OCI-M2 (cell line): ENCODE measurements around the gene YES1.

ENCODE experiments used
- DNase-seq: peaks from one replicate; lab custom pipeline; 2025; ENCODE audit not compliant: unreplicated experiment; lab: John Stamatoyannopoulos, UW

YES1 gene

GRCh38 chr18:811892-812375 lies at the start of gene YES1:
Gene YES1 (minus strand): TSS chr18:812242. CDS start chr18:756827, 55,415 bp downstream.
- DNase-seq, result no peak

DNA sequence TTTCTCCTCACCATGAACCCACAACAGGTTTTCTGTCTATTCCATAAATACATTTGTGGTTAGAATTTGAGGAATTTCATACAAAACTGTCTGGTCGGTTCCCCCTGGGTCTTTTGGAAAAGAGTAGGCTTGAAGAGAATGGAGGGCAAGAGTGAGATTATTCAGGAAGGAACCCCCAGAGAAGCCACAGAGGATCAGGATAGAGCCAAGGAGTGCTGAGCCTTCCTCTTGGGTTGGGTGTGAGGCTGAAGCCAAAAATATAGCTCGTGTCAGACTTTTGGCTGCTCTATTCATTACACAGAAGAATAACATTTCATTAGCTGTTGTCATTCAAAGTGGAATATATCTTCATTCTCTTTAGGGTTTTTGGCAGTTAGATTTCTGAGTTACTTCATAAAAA lies 45.9 kb upstream of the YES1 start:
- no peak for DNase-seq

- no peak for DNase-seq
These were observed 41.4 kb upstream of the YES1 start for GRCh38 chr18:853471-853870.

DNA sequence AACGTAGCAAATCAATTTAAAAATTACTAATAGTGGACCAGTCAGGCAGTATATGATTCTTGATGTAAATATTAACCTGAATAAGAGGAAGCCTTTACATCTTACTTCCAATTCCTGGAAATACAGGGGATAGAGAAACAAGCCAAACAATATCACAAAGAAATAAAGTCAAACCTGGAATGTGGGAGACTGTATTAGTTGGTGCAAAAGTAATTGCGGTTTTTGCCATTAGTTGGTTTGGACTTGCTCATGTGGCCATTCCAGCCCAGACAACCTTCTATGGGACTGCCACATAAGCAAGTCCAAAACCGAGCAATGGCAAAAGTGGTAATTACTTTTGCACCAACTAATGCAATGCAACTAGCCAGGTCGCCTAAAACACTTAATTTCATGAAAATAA lies 38.9 kb upstream of the YES1 start:
- no peak for DNase-seq

DNA sequence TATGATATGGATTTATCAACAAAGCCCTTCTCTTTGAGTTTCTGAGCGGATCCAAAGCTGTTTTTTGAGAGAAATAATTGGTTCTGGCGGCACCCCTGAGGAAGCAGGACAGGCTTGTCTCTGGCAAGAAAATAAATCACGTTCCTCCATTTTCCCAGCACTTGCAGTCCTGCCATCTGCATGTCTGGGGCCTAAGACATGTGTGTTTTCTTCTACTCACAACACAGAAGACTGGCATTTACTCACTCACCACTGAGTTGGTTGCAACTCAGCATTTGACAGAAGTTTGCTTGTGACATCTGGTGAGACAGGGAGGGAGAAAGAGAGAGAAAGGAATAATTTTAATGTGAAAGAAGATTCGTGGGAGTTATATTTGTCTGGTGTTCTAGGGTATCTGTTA lies 37.0 kb upstream of the YES1 start:
- no peak for DNase-seq

DNA sequence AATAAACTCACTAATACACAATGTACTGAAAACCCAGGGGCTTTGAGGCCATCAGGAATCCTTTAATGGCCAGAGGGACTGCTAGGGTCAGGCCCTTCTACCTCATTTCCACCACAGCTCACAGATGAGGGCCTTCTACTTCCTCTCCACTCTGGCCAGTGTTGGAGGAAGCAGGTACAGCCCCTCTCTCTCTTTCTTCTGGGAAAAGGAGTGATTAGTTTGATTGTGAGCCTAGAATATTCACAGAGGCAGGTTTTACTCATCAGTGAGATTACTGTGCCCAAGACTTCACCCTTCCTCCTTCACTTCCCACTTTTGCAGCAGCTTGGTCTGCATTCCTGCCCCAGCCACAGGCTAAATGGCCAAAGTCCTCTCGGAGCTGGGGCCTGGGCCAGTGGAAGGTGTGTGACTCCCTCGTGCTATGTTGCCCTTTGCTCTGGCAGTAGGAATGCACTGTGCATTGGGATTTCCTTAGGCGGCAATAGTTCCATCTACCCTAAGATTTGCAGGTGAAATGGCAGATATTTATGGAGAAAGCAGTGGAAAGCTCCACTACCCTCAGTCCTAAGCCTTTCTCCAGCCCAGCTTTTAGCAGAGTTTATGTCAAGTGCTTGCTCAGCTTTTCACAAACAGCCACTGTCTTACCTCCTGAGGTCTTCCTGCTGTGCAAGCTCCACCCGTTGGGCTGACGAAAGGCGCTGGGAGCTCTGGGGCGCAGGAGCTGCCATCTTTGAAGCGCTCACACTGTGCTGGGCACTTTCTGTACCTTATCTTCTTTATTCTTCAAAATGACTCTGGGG lies 36.2 kb upstream of the YES1 start:
- no peak for DNase-seq

- no peak for DNase-seq
These were observed 33.2 kb upstream of the YES1 start for GRCh38 chr18:845152-845819.

DNA sequence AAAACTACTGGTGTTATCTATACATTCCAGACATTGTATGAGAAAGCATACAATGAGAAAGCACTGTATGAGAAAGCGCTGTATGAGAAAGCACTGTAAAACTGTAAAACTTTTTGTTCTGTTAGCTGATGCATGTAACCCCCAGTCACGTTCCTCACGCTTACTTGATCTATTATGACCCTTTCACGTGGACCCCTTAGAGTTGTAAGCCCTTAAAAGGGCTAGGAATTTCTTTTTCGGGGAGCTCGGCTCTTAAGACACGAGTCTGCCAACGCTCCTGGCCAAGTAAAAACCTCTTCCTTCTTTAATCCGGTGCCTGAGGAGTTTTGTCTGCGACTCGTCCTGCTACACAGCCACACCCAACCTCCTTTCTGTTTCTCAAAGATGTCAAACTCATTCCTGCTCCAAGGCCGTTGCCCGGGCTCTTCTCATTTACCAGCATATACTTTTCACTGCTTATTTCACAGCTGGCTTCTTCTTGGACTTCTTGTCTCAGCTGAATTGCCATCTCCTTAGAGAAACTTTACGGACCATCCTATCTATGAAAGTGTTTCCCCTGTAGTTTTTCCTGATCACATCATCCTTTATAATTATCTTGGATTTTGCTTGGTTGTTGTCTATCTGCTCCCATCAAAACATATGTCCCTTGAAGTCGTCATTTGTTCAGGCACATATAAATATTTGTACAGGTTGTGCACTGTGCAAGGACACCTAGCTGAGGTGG lies 29.8 kb upstream of the YES1 start:
- DNase-seq, result no peak

GRCh38 chr18:840516-840915 lies 28.5 kb upstream of the YES1 start:
- DNase-seq, result no peak

- DNase-seq, result peak; percentile 34
These were observed 28.0 kb upstream of the YES1 start for GRCh38 chr18:840023-840408.

DNA sequence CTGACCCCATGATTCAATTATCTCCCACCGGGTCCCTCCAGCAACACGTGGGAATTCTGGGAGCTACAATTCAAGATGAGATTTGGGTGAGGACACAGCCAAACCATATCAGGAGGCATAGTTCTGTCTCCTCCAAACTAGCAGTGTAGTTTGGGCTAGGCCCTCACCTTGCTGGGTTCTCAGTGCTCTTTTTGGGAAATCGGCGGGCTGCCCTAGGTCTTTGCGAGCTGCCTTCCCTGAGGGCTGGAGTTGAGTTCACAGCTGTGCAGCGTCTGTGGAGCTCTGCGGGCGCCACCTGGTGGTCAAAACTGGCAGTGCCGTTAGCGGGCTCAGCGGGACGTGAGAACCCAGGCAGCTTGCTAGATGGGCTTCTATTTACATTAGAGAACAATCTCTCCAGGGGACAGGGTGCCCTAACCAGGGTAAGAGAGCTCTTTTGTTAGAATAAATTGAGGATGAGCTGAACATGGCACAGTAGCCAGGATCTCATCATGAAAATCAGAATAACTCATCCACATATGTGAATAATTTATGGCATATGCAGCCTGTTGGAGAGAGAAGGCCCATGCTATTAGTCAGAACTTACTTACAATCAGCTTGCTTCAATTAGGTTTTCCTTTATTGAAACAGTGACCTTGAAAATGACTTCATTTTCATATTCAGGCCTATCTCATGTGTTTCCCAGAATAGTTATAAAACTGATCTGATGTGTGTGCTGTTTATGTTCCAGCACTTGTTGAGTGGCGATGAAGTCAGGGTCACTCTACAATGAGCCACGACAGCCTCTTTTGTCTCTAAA lies 27.4 kb upstream of the YES1 start:
- peak; percentile 77 for DNase-seq

GRCh38 chr18:837922-838321 lies 25.9 kb upstream of the YES1 start:
- DNase-seq, result no peak

- no peak for DNase-seq
These were observed 22.2 kb upstream of the YES1 start for GRCh38 chr18:834082-834720.

DNA sequence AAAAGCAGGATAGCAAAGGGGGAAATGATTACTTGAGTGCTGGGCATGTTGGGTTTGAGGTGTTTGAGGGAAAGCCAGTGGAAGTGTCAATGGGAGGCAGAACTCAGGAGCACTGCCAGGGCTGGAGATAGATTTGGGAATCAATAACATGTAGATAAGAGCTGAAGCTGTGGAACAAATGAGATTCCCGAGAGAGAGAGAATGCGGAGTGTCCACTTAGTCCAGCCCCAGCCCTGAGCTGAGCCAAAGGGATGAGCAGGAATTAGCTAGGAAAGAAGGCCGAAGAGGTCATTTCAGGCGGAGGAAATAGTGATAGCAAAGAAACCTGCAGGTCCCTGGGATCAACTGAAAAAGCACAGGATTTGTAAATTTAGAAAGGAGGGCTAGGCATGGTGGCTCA lies 21.2 kb upstream of the YES1 start:
- DNase-seq, result no peak

DNA sequence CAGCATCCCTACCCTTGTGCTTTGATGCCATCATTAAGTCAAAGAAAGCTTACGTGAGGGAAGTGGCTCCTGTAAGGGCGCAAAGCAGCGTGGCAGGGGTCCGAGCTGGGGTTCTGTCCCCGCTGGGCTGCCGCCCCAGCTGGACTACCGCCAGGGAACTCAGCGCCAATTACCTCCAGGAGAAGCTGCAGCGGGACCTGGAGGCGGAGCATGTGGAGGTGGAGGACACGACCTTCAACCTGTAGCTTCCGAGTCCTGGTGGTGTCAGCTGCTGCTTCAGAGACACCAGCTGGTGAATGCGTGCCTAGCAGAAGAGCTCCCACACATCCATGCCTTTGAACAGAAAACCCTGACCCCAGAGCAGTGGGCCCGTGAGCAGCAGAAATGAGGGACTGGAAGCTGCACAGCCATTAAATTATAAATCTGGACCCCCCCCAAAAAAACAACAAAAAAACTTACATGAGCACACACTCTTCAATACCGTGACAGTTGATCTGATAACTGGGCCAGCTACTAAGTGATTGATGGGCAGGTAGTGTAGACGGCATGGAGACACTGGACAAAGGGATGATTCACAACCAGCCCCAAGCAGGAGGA lies 20.1 kb upstream of the YES1 start:
- no peak for DNase-seq

DNA sequence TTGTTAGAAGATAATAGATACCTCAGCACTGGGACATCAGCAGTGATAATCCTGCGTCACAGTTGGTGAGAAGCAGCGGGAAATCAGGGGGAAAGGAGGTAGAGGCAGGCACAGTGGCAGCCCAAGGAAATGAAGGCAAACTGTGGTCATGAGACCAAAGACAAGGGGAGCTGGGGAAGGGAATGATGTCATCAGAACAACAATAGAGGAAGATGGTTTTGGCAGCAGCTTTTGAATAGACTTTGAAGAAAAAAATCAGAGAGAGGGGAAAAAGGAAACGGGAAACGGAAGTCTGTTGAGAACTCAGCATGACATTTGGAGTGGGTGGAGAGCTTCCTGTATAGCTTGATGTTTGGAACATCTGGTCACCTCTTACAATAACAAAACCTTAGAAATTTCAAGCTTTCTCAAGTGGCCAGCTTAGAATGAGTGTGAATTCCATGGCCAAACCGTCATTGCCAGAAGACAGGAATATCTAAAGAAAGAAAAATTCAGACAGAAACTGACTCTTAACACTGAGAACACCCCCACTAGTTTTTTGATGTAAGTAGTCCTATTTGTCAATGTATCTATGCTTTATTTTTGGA lies 18.4 kb upstream of the YES1 start:
- no peak for DNase-seq

DNA sequence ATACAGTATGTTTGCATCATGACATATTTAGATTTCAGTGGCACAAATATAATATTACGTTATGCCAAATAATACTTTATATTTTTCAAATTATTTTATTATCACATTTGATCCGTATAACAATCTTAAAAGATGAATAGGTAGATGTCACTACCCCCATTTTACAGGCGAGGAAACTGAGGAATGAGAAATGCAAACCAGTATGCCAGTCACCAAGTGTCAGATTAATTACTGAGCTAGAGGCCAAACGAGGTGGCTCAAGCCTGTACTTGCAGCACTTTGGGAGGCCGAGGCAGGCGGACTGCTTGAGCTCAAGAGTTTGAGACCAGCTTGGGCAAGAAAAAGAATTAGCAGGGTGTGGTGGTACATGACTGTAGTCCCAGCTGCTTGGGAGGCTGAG lies 17.4 kb upstream of the YES1 start:
- DNase-seq, result no peak

DNA sequence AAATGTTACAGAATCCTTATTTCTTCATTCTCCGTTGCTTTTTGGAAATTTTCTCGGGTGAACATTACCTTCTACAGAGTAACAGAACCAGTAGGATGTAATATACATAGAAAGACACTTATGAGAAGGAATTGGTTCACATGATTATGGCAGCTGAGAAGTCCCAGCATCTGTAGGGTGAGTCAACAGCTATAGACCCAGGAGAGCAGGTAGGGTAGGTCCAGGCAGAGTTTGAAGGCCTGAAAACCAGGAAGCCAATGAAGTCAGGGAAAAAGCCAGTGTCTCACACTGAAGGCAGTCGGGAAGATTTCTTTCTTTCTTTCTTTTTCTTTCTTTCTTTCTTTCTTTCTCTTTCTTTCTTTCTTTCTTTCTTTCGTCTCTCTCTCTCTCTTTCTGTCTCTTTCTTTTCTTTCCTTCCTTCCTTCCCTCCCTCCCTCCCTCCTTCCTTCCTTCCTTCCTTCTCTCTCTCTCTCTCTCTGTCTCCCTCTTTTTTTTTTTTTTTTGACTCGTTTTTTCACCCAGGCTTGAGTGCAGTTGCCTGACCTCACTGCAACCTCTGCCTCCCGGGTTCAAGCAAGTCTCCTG lies 15.1 kb upstream of the YES1 start:
- no peak for DNase-seq

GRCh38 chr18:825891-826585 lies 14.0 kb upstream of the YES1 start:
- DNase-seq, result no peak
